Right lung (tissue), 5 donors: ENCODE data around the gene FGF3. TPM values are rescaled to one million over a fixed set of nuclear protein-coding genes. Genes with fewer than 3 reads are reported as not detected.
"Not testable (repeated sequence)": the region's sequence is repeated elsewhere in the genome, so short reads cannot be mapped to it uniquely, and the experiment has no call there.

Source experiments
- DNase-seq, 2 donors: peaks; one replicate each; pipeline ENCODE4 v3.0.0-alpha.2; 2013
- polyA plus RNA-seq, 5 donors: library from polyadenylated mRNA; unstranded; fragments of 120-200 nt; gene quantifications; one replicate each; pipeline versions ENCODE4 v1.2.1 to v1.2.3, GENCODE V29; 2013; ENCODE audit warnings: inconsistent platforms in 1 of 5, low replicate concordance in 1 of 5; ENCODE audit not compliant: insufficient read length in 5 of 5, insufficient read depth in 1 of 5

The FGF3 gene
- polyA plus RNA-seq, 5 donors = not detected

DNA sequence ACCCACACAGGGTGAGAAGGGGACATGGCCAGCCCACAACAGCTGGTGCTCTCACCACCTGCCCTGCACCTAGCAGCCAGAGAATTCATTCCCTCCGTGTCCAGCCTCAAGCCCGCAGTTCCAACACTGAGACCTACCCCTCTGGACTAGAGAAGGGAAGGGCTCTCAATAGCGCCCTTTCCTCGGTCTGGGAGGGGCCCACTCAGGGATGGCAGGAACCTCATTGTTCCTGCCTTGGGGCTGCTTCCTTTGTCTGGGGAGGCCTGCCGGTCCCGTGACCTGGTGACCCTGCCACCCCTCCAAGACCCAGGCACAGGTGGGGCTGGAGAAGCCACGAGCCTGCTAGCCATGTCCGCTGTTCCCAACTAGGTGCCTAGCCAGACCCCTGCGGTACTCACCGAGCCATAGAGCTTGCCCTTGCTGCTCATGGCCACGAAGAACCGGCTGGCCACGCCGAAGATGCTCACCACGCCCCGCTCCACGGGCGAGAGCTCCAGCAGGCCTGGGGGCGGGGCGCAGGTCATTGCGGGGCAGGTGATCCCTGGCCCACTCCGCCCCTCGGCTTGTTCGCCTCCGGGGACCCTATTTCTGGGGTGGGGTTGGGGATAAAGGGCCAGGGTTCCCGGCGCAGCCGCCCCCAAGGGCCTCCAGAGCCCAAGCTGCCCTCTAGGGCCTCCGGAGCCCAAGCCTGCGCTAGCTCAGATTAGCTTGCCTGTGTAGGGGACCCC is 45.4 kb downstream of the FGF3 start:
- no peak for DNase-seq

DNA sequence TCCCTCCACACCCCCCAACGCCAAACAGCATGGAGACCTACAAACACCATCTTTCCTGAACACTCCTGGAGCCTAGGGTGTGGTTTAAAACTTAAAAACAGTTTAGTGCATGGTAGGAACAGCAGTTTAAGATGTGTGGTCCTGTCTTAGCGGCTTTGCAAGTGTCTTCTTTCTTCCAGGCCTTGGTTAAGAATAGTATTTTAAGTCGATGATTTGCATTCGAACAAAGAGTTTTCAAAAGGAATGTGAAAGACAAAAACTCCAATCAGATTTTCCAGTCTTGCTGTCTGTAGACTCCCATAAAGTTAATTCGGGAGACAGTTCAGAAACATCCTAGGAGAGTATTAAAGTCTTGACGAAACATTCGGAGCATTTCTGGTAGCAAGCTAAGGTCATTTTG is 47.8 kb downstream of the FGF3 start:
- no peak for DNase-seq

DNA sequence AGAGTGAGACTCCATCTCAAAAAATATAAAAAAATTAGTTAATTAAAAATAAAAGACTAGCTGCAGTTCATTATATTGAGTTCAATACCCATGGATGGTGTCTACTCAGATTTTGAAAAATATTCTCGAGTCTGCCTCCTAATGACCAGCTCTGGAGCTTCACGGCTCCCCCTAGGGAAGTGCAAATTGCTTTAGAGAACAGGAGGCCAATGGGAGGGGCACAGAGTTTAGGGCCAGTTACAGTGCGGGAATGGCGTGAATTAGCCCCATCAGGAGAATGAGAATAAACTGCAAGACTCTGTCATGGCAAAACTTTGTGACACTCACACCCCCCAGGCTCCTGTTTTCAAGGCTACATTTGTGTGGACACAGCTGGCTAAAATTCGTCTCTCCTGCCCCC is 48.7 kb downstream of the FGF3 start:
- no peak for DNase-seq

DNA sequence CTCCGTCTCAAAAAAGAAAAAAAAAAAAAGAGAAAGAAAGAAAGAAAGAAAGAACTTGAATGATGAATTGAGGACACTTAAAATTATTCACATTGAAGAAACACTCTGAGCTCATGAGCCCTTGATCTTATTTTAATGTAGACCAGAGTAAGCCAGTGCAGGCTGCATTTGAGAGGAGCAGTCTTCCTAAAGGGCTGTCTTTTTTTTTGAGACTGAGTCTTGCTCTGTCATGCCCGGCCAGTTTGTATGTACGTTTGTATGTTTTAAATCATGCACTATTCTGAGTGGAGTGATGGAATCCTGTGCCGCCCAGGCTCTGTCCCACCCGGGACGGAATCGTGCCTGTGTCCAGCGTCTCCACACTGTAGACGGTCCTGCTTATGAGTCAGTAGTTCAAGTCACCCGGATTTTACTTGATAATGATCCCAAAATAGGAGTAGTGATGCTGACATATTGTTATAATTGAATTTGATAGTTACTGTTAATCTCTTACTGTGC is 53.7 kb downstream of the FGF3 start:
- DNase-seq = no peak

DNA sequence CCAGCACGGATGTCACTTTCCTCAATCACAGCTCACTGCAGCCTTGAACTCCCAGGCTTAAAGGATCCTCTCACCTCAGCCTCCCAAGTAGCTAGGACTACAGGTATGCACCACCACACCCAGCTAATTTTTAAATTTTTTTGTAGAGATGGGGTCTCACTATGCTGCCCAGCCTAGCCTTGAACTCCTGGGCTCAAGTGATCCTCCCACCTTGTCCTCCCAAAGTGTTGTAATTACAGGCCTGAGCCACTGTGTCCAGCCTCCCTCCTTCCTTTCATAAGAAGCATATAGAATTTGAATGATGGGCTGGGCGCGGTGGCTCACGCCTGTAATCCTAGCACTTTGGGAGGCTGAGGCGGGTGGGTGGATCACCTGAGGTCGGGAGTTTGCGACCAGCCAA is 54.3 kb downstream of the FGF3 start:
- not testable (repeated sequence) for DNase-seq

DNA sequence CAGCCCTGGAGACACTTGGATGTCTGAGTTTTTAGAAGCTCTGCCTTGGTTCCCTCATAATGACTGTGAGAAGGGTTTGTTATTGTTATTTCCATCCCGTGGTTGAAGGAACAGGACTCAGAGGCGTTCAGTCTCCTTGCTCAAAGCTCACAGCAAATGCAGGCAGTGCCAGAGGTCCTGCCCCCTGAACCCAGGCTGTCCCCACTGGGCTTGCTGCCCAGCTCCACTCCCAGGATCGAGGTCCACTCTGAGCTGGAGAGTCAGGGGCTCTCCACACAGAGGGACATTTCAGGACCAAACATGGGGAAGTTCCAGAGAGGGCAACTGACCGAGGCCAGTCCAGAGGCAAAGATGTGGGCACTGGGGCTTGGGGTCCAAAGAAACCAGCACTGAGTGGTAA is 58.9 kb downstream of the FGF3 start:
- no peak for DNase-seq

Other genes with a start within 250 kb of the FGF3 start
- 100 to 1,000 TPM; 158 to 292 (median 224) TPM for gene CCND1, start 178.3 kb downstream of the FGF3 start, polyA plus RNA-seq
- gene LTO1, start 144.1 kb downstream of the FGF3 start, polyA plus RNA-seq = 10 to 100 TPM; 26.2 to 37.7 (median 27.0) TPM
- gene FGF19, start 115.4 kb downstream of the FGF3 start, polyA plus RNA-seq = under 1 TPM in 4 of 5 donors, not detected in 1; 0.06 to 0.24 (median 0.10) TPM
- under 1 TPM in 1 of 5 donors, not detected in 4; 0.31 TPM for gene FGF4, start 44.1 kb downstream of the FGF3 start, polyA plus RNA-seq